ENCODE measurements around the gene PEMT.
"Not testable (repeated sequence)": the region's sequence is repeated elsewhere in the genome, so short reads cannot be mapped to it uniquely, and the experiment has no call there.

Gene PEMT

GRCh38 chr17:17487998-17488397 lies 103.5 kb downstream of the PEMT start:
- DNase-seq (ENCODE audit: low read depth) = no peak

GRCh38 chr17:17486416-17486815 lies 105.1 kb downstream of the PEMT start:
- DNase-seq (ENCODE audit: low read depth) = not testable (repeated sequence)

GRCh38 chr17:17485420-17485819 lies 106.1 kb downstream of the PEMT start:
- no peak for DNase-seq (ENCODE audit: low read depth)

GRCh38 chr17:17484451-17484899 lies 107.0 kb downstream of the PEMT start:
- DNase-seq (ENCODE audit: low read depth) = no peak

- DNase-seq (ENCODE audit: low read depth) = no peak
Measured at GRCh38 chr17:17481860-17482259, 109.6 kb downstream of the PEMT start.

GRCh38 chr17:17480593-17481148 lies 110.8 kb downstream of the PEMT start:
- DNase-seq (ENCODE audit: low read depth) = no peak

GRCh38 chr17:17479209-17479608 lies 112.3 kb downstream of the PEMT start:
- DNase-seq (ENCODE audit: low read depth) = no peak

GRCh38 chr17:17476865-17477467 lies 114.5 kb downstream of the PEMT start, which contains the start of gene MED9:
MED9 (plus strand) TSS chr17:17477000; CDS start chr17:17477042, 42 bp downstream.
- peak; percentile 91 for DNase-seq (ENCODE audit: low read depth)

- DNase-seq (ENCODE audit: low read depth) = no peak
Measured at GRCh38 chr17:17474341-17474740, 117.2 kb downstream of the PEMT start.

GRCh38 chr17:17472333-17472920 lies 119.1 kb downstream of the PEMT start:
- no peak for DNase-seq (ENCODE audit: low read depth)

- no peak for DNase-seq (ENCODE audit: low read depth)
Measured at GRCh38 chr17:17469996-17470395, 121.5 kb downstream of the PEMT start.

GRCh38 chr17:17469358-17469757 lies 122.2 kb downstream of the PEMT start:
- DNase-seq (ENCODE audit: low read depth) = no peak

GRCh38 chr17:17468217-17469010 lies 123.1 kb downstream of the PEMT start:
- no peak for DNase-seq (ENCODE audit: low read depth)

GRCh38 chr17:17467720-17468119 lies 123.8 kb downstream of the PEMT start:
- no peak for DNase-seq (ENCODE audit: low read depth)

- DNase-seq (ENCODE audit: low read depth) = no peak
Measured at GRCh38 chr17:17467016-17467415, 124.5 kb downstream of the PEMT start.

GRCh38 chr17:17466511-17466910 lies 125.0 kb downstream of the PEMT start:
- DNase-seq (ENCODE audit: low read depth) = no peak

GRCh38 chr17:17465878-17466277 lies 125.6 kb downstream of the PEMT start:
- not testable (repeated sequence) for DNase-seq (ENCODE audit: low read depth)

- no peak for DNase-seq (ENCODE audit: low read depth)
Measured at GRCh38 chr17:17463821-17464220, 127.7 kb downstream of the PEMT start.

GRCh38 chr17:17462048-17462824 lies 129.3 kb downstream of the PEMT start:
- no peak for DNase-seq (ENCODE audit: low read depth)

GRCh38 chr17:17460038-17460437 lies 131.5 kb downstream of the PEMT start:
- DNase-seq (ENCODE audit: low read depth) = no peak

GRCh38 chr17:17457680-17458079 lies 133.8 kb downstream of the PEMT start:
- no peak for DNase-seq (ENCODE audit: low read depth)

- DNase-seq (ENCODE audit: low read depth) = no peak
Measured at GRCh38 chr17:17456251-17456650, 135.3 kb downstream of the PEMT start.
